Muscle layer of colon (tissue), 2 donors: ENCODE data around the gene GNAT2.
"Not testable (repeated sequence)": the region's sequence is repeated elsewhere in the genome, so short reads cannot be mapped to it uniquely, and the experiment has no call there.

Experiments used
- H3K27ac ChIP-seq: one replicate; pipeline ENCODE4 v1.7.0; 2013; ENCODE audit warnings: low read depth, mild to moderate bottlenecking, low read length, moderate library complexity
- H3K27me3 ChIP-seq, 2 donors: one replicate each; pipeline ENCODE4 v1.7.0; 2013; ENCODE audit warnings: low read length in 2 of 2, mild to moderate bottlenecking in 2 of 2; ENCODE audit not compliant: insufficient read depth in 2 of 2, control insufficient read depth in 1 of 2
- H3K36me3 ChIP-seq: one replicate; pipeline ENCODE4 v1.7.0; 2013; ENCODE audit warnings: mild to moderate bottlenecking, low read length; ENCODE audit not compliant: insufficient read depth
- H3K4me1 ChIP-seq: one replicate; pipeline ENCODE4 v1.7.0; 2013; ENCODE audit warnings: mild to moderate bottlenecking, low read length; ENCODE audit not compliant: insufficient read depth
- H3K4me3 ChIP-seq, 2 donors: one replicate each; pipeline ENCODE4 v1.7.0; 2013; ENCODE audit warnings: low read length in 2 of 2, low read depth in 1 of 2, mild to moderate bottlenecking in 1 of 2, moderate library complexity in 1 of 2
- H3K9ac ChIP-seq: one replicate; pipeline ENCODE4 v1.7.0; 2013; ENCODE audit warnings: low read length
- H3K9me3 ChIP-seq: one replicate; pipeline ENCODE4 v1.7.0; 2013; ENCODE audit warnings: mild to moderate bottlenecking, low read length
- donor health status: abdominal sarcoma.
- donor health status: Adenocarcinoma of cecum.

The GNAT2 gene

DNA sequence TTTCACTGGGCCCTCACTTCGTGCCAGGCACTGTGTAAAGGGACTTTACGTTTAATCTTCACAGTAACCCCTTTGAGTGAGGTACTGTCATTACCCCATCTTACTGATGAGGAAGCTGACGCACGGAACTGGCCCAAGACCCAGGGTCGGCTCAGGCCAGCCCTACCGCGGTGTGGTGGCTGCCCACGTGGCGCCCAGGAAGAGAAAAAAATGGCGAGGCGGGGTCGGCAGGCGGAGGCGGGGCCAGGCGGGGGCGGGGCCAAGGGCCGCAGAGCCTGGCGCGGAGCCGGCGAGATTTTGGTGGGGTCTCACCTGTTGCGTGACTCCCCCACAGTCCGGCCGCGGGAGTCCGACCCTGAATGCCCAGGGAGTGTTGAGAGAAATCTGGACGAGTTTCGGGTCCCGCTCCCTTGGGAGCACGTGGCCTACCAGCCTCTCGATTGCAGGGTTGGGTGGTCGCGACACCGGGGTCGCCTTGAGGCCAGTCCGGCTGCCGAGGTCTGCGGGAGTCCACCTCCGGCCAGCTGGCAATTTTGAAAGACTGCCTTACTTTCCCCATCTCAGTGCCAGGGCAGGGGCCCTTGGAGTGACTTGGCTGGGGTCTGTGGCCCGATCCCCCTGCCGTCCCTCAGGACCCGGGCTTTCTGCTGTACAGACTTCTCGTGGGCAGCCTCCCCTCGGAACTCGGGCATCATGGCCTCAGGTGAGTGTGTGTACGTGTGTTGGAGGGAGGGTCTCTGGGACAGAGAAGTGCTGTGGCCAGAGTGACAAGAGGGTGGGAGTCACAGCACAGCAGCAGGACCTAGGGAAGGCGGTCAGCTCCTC, at the start of gene GNAT2, which contains the start of gene AMPD2:
TSS of gene GNAT2 (minus strand) at position 41 of the 825 bp plus-strand sequence. CDS start 6,746 bp downstream, outside the sequence.
TSS of gene AMPD2 (plus strand) at position 262 of the 825 bp plus-strand sequence. CDS start 1,339 bp downstream, outside the sequence.
- no peaks in the 10 kb centered on the region for H3K9me3 ChIP-seq
- peaks cover 35% of the 10 kb centered on the region for H3K4me1 ChIP-seq
- peak within 1 kb of the TSS; percentile 76 for H3K9ac ChIP-seq
- H3K36me3 ChIP-seq = no peaks in the 10 kb centered on the region
- H3K27ac ChIP-seq = peak within 1 kb of the TSS; percentile 82
- H3K27me3 ChIP-seq = no peaks in the 10 kb centered on the region
- peak within 1 kb of the TSS; percentile 72 to 97 for H3K4me3 ChIP-seq

DNA sequence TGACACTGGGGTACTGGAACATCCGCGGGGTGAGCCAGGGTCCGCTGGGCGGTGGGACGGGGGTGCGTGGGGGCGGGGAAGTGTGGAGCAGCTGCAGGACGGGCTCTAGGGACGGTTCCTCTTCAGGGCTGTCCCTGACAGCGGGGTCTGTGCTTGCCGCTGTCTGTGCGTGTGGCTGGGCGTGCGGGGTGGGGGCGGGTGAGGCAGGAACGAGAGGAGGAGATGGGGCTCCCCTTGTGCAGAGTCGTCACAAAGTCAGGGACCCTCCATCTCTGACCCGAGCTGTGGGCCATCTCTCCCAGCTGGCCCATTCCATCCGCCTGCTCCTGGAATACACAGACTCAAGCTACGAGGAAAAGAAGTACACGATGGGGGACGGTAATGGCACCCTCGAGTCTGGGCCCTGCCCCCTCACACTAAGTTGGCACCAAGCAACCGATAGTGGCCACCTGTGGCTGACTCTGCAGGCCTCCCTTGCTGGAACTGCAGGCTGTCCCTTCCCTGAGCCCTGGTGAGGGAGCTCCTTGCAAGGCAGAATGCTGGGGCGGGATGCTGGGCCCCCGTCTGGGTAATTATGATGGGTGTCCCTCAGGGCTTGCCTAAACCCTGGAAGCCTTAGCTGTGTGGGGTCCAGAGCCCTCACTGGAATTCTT, 48.8 kb upstream of the GNAT2 start:
- H3K9ac ChIP-seq = peak overlapping the region; percentile 53
- H3K9me3 ChIP-seq = no peaks in the 10 kb centered on the region
- H3K27ac ChIP-seq = peak overlapping the region; percentile 41
- H3K4me1 ChIP-seq = peaks cover 13% of the 10 kb centered on the region
- no peaks in the 10 kb centered on the region for H3K27me3 ChIP-seq
- H3K4me3 ChIP-seq = peak overlapping the region; percentile 62 to 77
- H3K36me3 ChIP-seq = peaks cover 12% of the 10 kb centered on the region

DNA sequence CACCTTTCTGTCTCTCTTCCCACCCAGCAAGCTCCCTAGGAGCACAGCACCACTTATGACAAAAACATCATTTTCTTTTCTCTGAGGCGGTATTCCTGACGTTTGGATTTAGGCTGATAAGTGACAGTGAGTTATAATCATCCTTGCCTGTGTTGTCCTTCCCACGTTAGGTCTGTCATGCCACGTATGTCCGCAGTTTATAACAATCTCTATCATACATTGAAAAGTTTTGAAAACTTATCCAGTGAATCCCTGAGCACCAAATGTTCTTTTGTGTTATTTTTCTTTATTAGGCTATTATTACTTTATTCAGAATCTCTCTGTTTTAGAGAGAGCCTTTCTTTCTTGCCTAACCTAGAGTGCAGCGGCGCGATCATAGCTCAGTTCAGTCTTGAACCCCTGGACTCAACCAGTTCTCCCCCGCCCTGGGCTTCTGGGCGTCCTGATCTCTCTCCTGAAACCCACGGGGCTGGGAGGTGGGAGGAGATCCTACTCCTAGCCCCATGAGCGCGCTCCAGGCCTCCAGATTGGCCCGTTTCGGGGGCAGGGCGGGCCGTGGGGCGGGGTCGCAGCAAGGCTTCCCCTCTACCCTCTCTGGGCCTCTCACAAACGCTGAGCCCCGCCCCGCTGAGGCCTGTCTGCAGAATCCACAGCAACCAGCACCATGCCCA, 48.2 kb upstream of the GNAT2 start, which contains the start of gene GSTM2:
TSS of gene GSTM2 (plus strand) at position 606 of the 671 bp plus-strand sequence. CDS start at position 665, 59 bp downstream.
- Histone ChIP-seq H3K36me3 (peaks cover 12% of the 10 kb centered on the region), H3K27ac (peak within 1 kb of the TSS; percentile 41), H3K4me1 (peaks cover 13% of the 10 kb centered on the region), H3K4me3 (peak within 1 kb of the TSS; percentile 62 to 77), H3K27me3 (no peaks in the 10 kb centered on the region), H3K9me3 (no peaks in the 10 kb centered on the region), H3K9ac (peak within 1 kb of the TSS; percentile 53)

DNA sequence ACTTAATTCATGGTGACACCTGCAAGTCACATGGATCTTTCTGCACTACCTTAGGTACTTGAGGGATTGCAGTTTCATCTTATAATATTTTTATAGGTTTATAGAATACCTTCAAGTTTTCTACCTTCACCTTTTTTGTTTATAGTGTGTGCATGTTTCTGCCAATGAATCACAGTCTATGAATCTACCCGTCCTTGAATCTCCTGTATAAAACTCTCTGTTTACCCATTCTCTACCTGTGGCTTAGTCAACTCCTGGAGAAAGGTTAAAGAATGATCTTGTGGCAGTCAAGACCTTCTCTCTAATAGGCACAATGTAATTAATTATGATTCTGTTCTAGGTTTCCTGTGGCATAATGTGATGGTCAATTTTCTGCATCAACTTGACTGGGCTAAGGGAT, 45.3 kb upstream of the GNAT2 start:
- H3K9ac ChIP-seq = no peak overlapping the region
- no peak overlapping the region for H3K27ac ChIP-seq
- peaks cover 9% of the 10 kb centered on the region for H3K4me1 ChIP-seq
- H3K36me3 ChIP-seq = peaks cover 13% of the 10 kb centered on the region
- H3K4me3 ChIP-seq = no peak overlapping the region
- H3K9me3 ChIP-seq = no peaks in the 10 kb centered on the region
- no peaks in the 10 kb centered on the region for H3K27me3 ChIP-seq

DNA sequence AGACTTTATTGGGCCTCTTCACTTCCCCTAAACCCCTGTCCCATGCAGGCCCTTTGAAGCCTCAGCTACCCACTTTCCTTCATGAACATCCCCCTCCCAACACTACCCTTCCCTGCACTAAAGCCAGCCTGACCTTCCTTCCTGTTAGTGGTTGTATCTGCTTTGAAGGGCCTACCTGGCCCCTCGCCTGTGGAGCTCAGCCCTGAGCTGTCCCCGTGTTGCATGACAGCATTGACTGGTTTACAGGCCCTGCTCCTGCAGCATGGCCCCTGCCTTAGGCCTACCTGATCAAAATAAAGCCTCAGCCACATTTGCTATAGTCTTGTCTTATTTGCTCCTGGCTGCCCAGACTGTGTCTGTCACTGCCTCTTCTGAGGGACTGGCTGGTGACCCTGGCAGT, 42.0 kb upstream of the GNAT2 start:
- Histone ChIP-seq H3K4me3 (no peak overlapping the region), H3K9ac (no peak overlapping the region), H3K27me3 (no peaks in the 10 kb centered on the region), H3K4me1 (no peaks in the 10 kb centered on the region), H3K9me3 (no peaks in the 10 kb centered on the region), H3K27ac (no peak overlapping the region), H3K36me3 (peaks cover 23% of the 10 kb centered on the region)

DNA sequence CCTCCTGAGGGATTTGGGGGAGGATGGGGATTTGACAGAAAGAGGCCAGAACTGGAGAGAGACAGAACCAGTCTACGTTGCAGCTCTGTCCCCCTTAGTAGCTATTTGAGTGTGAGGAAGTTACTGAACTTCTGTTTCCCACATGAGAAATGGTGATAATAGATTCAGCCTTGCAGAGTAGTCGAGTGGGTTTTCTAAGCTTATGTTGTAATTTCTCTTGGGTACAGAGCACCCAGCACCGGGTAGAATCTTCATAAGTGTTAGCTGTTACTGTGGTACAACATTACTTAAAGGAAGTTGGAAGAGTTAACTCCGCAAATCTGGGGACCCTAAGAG, 41.2 kb upstream of the GNAT2 start:
- not testable (repeated sequence) for H3K27ac ChIP-seq, H3K4me1 ChIP-seq, H3K9ac ChIP-seq, H3K4me3 ChIP-seq, H3K27me3 ChIP-seq, H3K9me3 ChIP-seq
- H3K36me3 ChIP-seq = peaks cover 23% of the 10 kb centered on the region

DNA sequence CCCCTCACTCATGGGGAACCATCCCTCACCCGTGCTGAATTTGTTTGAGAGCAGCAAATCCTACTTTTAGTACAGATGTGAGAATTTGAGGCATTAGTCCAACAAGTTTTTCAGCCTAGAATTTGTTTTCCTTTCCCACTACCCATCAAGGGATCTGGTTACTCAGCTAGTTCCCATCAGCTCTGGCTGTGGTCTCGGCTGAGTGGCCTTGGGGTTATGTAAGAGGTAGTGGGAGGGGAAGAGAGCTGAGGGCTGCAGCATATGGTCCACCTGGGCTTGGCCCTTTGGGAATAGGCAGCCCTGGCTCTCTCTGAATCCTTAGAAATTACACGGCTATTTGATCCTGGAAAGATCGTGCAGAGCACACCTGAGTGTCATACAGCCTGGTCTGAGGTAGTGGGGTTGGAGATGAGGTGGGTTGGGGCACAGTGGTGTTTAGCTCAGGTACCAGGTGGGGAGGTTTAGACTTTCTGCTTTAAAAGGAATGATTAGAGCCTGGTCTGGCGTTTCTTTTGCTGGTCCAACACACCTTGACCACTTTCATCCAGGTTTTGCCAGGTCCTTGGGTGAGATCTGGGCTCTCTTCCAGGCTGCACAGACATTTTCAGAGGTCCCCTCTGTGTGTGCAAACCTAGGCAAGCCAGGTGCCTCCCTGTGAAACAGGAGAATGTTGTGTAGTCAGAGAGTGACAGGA, 40.7 kb upstream of the GNAT2 start:
- Histone ChIP-seq H3K4me3 (no peak overlapping the region), H3K9me3 (no peaks in the 10 kb centered on the region), H3K36me3 (peaks cover 23% of the 10 kb centered on the region), H3K9ac (no peak overlapping the region), H3K27ac (no peak overlapping the region), H3K27me3 (no peaks in the 10 kb centered on the region), H3K4me1 (peaks cover 4% of the 10 kb centered on the region)

DNA sequence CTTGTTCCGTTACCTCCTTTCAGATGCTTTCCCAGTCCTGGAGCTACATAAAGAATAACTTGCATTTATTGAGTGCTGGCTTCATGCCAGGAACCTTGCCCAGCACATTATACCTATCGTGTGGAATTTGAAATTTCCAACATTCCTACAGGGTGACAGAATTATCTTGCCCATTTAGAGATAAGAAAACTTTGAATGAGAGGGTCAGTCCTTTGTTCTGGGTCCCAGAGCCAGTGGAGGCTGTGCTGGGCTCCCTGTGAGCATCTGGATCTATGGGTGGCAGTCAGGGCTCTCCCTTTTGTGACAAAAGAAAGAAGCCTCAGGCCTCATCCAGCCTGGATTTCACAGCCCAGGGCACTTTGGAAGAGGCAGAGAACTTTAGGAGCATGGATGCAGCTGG, 39.7 kb upstream of the GNAT2 start:
- Histone ChIP-seq H3K36me3 (peaks cover 18% of the 10 kb centered on the region), H3K4me3 (no peak overlapping the region), H3K27ac (no peak overlapping the region)

DNA sequence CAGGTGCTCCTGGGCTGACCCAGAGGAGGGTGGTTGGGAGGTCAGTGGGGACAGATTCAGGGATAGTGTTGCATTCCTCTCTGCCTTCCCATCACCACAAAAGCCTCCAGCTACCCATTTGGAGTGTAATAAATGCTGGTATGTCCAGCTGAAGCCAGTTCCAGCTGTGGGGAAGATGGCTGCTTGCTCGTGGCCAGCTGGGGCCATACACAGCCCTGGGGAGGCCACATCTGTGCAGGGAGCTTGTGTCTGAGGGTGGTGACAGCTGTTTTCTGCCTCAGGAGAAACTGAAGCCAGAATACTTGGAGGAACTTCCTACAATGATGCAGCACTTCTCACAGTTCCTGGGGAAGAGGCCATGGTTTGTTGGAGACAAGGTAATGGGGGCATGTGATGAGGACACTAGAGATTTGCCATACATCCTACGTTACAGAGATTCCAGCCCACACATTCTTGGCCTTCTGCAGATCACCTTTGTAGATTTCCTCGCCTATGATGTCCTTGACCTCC, 39.2 kb upstream of the GNAT2 start:
- H3K27ac ChIP-seq = no peak overlapping the region
- H3K9ac ChIP-seq = no peak overlapping the region
- H3K36me3 ChIP-seq = peaks cover 18% of the 10 kb centered on the region
- peaks cover 11% of the 10 kb centered on the region for H3K4me1 ChIP-seq
- no peaks in the 10 kb centered on the region for H3K9me3 ChIP-seq
- no peaks in the 10 kb centered on the region for H3K27me3 ChIP-seq
- H3K4me3 ChIP-seq = no peak overlapping the region

More for the DNA sequence above, 39.7 kb upstream of the GNAT2 start:
- no peak overlapping the region for H3K9ac ChIP-seq
- no peaks in the 10 kb centered on the region for H3K9me3 ChIP-seq
- H3K27me3 ChIP-seq = no peaks in the 10 kb centered on the region
- peaks cover 11% of the 10 kb centered on the region for H3K4me1 ChIP-seq

DNA sequence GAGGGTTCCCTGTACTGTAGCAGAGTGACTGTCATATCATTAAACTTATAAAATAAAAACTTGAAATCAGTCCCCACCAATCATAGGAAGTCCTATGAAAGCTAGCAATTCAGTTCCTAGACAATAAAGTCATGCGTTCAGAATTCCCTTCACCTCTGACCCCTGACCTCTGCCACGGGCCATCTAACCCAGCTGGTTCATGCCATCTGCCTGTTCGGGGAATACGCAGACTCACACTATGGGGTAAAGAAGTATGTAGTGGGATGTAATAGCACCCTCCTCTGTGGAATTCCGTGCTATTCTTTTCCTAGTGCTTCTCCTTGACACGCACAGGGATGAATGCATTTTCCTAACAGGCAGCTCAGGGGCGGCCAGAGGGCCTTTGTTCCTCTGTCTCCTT, 38.6 kb upstream of the GNAT2 start:
- Histone ChIP-seq H3K36me3 (peaks cover 18% of the 10 kb centered on the region), H3K27ac (no peak overlapping the region), H3K4me1 (peaks cover 11% of the 10 kb centered on the region), H3K9me3 (no peaks in the 10 kb centered on the region), H3K4me3 (no peak overlapping the region), H3K27me3 (no peaks in the 10 kb centered on the region), H3K9ac (no peak overlapping the region)

DNA sequence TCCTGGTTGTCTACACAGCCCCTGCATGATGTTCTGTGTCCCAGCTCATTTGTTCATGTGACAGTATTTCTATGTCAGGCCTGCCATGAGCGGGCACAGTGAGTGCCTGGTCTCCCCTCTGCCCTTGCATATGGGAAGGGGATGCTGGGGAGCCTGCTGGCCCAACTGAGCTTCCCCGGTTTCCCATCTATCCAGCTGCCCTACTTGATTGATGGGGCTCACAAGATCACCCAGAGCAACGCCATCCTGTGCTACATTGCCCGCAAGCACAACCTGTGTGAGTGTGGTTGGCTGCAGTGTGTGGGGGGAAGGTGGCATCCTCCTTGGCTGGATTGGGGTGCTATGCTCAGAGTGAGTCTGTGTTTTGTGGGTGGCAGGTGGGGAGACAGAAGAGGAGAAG, 38.0 kb upstream of the GNAT2 start:
- Histone ChIP-seq H3K9me3 (no peaks in the 10 kb centered on the region), H3K4me3 (no peak overlapping the region), H3K36me3 (peaks cover 18% of the 10 kb centered on the region), H3K27ac (no peak overlapping the region), H3K27me3 (no peaks in the 10 kb centered on the region), H3K9ac (no peak overlapping the region), H3K4me1 (peaks cover 11% of the 10 kb centered on the region)
